ENCODE measurements around the gene TNNT3. TPM values are rescaled to one million over a fixed set of nuclear protein-coding genes. Genes with fewer than 3 reads are reported as not detected.
A peak's percentile ranks its signal among the peaks of the same experiment; 100 is the strongest.

The TNNT3 gene
- total RNA-seq (10 to 100 TPM in 1 of 2 donors, 1 to 10 TPM in 1; 8.1 to 13.1 TPM), polyA plus RNA-seq (ENCODE audit: insufficient read depth, low read depth, low replicate concordance) (16.1 TPM)
- long read RNA-seq, donor 1, partial matches to known transcripts, result 0 of 1 reads
- long read RNA-seq, donor 1, other reads (novel, unspliced or antisense), result 0 of 1 reads
- long read RNA-seq, donor 2, result 0 reads

GRCh38 chr11:1919391-1920127 lies at the start of gene TNNT3:
TSS of gene TNNT3 (plus strand) at chr11:1919703. CDS start at chr11:1922875, 3,172 bp downstream.
- Histone ChIP-seq H3K27me3 (no peaks in the 10 kb centered on the region), H3K4me3 (no peak within 1 kb of the TSS), H3K36me3 (ENCODE audit: low read depth, missing control alignments) (no peaks in the 10 kb centered on the region), H3K27ac (no peak within 1 kb of the TSS), H3K4me1 (peaks cover 25% of the 10 kb centered on the region), H3K9me3 (no peaks in the 10 kb centered on the region)
- no peak for DNase-seq
- 80 to 87% methylated on average over 6 to 31 of the region's 31 CpGs for WGBS, 2 donors
- TF ChIP-seq CTCF (IDR thresholded peaks at IDR 0.05) (no peak), POLR2A (IDR thresholded peaks at IDR 0.05) (no peak)
- intact Hi-C loops (cut with DNase I; ENCODE audit: low total_unique reads), result no loop called here

GRCh38 chr11:1870326-1870696 lies 49.2 kb upstream of the TNNT3 start:
- intact Hi-C loops (cut with DNase I; ENCODE audit: low total_unique reads), result no loop called here

GRCh38 chr11:1870721-1871466 lies 48.6 kb upstream of the TNNT3 start:
- Histone ChIP-seq H3K9me3 (no peaks in the 10 kb centered on the region), H3K27me3 (no peaks in the 10 kb centered on the region), H3K4me3 (peak overlapping the region; percentile 36 to 43), H3K27ac (peak overlapping the region in 1 of 2 donors; percentile 61), H3K36me3 (ENCODE audit: low read depth, missing control alignments) (no peaks in the 10 kb centered on the region), H3K4me1 (no peaks in the 10 kb centered on the region)
- no peak for DNase-seq
- 56 to 63% methylated on average over 31 to 50 of the region's 50 CpGs for WGBS, 2 donors
- TF ChIP-seq POLR2A (IDR thresholded peaks at IDR 0.05) (no peak), CTCF (IDR thresholded peaks at IDR 0.05) (no peak)
- intact Hi-C loops (cut with DNase I; ENCODE audit: low total_unique reads), result no loop called here

More at GRCh38 chr11:1870326-1870696, 49.2 kb upstream of the TNNT3 start:
- no peak for DNase-seq
- TF ChIP-seq POLR2A (IDR thresholded peaks at IDR 0.05), result no peak
- TF ChIP-seq CTCF (IDR thresholded peaks at IDR 0.05), result no peak
- Histone ChIP-seq H3K9me3 (no peaks in the 10 kb centered on the region), H3K36me3 (ENCODE audit: low read depth, missing control alignments) (no peaks in the 10 kb centered on the region), H3K27me3 (no peaks in the 10 kb centered on the region), H3K4me3 (peak overlapping the region; percentile 36 to 43), H3K4me1 (no peaks in the 10 kb centered on the region), H3K27ac (peak overlapping the region in 1 of 2 donors; percentile 61)
- 30 to 78% methylated on average over 2 to 12 of the region's 12 CpGs for WGBS, 2 donors

GRCh38 chr11:1871531-1871930 lies 48.0 kb upstream of the TNNT3 start:
- H3K36me3 ChIP-seq (ENCODE audit: low read depth, missing control alignments), result no peaks in the 10 kb centered on the region
- TF ChIP-seq CTCF (IDR thresholded peaks at IDR 0.05) (no peak), POLR2A (IDR thresholded peaks at IDR 0.05) (no peak)
- no peaks in the 10 kb centered on the region for H3K4me1 ChIP-seq
- DNase-seq, result no peak
- peak overlapping the region in 1 of 2 donors; percentile 61 for H3K27ac ChIP-seq
- WGBS, 2 donors, result 66 to 79% methylated on average over 4 to 15 of the region's 15 CpGs
- H3K27me3 ChIP-seq, result no peaks in the 10 kb centered on the region
- H3K9me3 ChIP-seq, result no peaks in the 10 kb centered on the region
- H3K4me3 ChIP-seq, result peak overlapping the region in 1 of 2 donors; percentile 43
- intact Hi-C loops (cut with DNase I; ENCODE audit: low total_unique reads), result no loop called here

Measured in testis (tissue), 5 donors.